ENCODE measurements around the gene CACNA1C.
"Not testable (repeated sequence)": the region's sequence is repeated elsewhere in the genome, so short reads cannot be mapped to it uniquely, and the experiment has no call there.

Gene CACNA1C

DNA sequence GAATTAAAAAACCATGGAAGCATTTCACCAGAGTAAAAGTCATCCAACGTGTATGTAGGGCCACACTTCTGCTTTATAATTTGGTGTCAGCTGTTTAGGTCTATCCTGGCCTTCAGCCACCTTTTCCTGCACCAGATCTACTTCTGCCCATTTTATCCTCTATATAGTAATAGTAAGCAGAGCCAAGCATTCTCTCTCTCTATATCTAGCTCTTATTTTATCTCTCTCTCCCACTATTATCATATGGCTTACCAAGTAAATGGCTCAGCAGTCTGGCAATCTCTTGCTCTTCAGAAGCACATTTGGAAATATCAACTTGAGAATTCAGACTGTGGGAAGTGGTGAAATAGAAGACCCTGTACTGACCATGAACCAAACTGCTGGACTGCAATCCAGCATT lies 657.9 kb downstream of the CACNA1C start:
- H3K4me3 ChIP-seq (ENCODE audit: low read depth in 1 of 2, low read length in 2 of 2): no peak overlapping the region
- no peaks in the 10 kb centered on the region for H3K4me1 ChIP-seq (ENCODE audit: control insufficient read depth in 1 of 2, insufficient read depth in 2 of 2, low read length in 2 of 2)
- H3K27ac ChIP-seq (ENCODE audit: low read depth, low read length): no peak overlapping the region
- no peak overlapping the region for H3K9ac ChIP-seq (ENCODE audit: low read depth in 1 of 2, low read length in 2 of 2)
- H3K9me3 ChIP-seq (ENCODE audit: control insufficient read depth in 1 of 2, low read length in 2 of 2): peaks cover 0 to 3% of the 10 kb centered on the region in 2 donors
- no peaks in the 10 kb centered on the region for H3K27me3 ChIP-seq (ENCODE audit: control insufficient read depth in 1 of 2, insufficient read depth in 2 of 2, low read length in 2 of 2)
- H3K36me3 ChIP-seq (ENCODE audit: control insufficient read depth in 1 of 2, insufficient read depth in 2 of 2, low read length in 2 of 2): no peaks in the 10 kb centered on the region

DNA sequence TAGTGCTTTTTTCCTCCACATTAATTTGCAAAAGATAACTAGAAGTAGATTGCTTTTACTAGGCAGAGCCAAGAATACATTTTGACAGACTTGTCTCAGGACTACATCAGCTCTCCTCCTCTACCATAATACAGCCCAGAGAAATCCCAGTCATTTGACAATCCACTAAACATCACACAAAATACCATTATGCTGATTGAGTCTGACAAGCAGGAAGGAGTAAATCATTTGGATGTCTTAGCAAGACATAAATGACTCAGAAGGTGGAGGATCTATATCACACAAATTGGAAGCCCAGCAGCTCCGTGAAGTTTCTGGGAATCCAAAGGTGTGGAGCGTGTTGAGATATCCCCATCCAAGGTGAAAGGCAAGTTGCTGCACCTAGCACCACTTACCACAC lies 666.6 kb downstream of the CACNA1C start:
- Histone ChIP-seq H3K36me3 (ENCODE audit: control insufficient read depth in 1 of 2, insufficient read depth in 2 of 2, low read length in 2 of 2) (no peaks in the 10 kb centered on the region), H3K27me3 (ENCODE audit: control insufficient read depth in 1 of 2, insufficient read depth in 2 of 2, low read length in 2 of 2) (no peaks in the 10 kb centered on the region), H3K4me3 (ENCODE audit: low read depth in 1 of 2, low read length in 2 of 2) (no peak overlapping the region), H3K9me3 (ENCODE audit: control insufficient read depth in 1 of 2, low read length in 2 of 2) (no peaks in the 10 kb centered on the region), H3K4me1 (ENCODE audit: control insufficient read depth in 1 of 2, insufficient read depth in 2 of 2, low read length in 2 of 2) (no peaks in the 10 kb centered on the region), H3K9ac (ENCODE audit: low read depth in 1 of 2, low read length in 2 of 2) (no peak overlapping the region), H3K27ac (ENCODE audit: low read depth, low read length) (no peak overlapping the region)

DNA sequence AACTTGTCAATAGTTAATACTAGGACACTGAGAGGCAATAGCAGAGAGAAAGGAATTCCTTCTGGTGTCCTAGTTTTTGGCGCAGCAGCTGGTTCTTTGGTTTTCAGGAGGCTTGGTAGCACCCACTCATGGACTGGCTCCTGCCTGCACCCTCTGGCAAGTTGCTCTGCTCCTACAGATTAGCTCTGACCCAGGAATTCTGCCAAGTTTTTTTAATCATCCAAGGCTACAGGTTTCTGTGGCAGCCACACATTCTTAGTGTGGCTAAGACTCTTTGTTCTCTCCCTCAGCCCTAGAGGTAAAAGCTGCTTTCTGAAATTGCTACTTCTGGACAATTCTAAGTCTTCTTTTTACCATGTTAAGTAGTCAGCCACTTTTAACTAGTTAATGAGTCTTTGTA lies 670.0 kb downstream of the CACNA1C start:
- no peak overlapping the region for H3K4me3 ChIP-seq (ENCODE audit: low read depth in 1 of 2, low read length in 2 of 2)
- H3K36me3 ChIP-seq (ENCODE audit: control insufficient read depth in 1 of 2, insufficient read depth in 2 of 2, low read length in 2 of 2): no peaks in the 10 kb centered on the region
- H3K4me1 ChIP-seq (ENCODE audit: control insufficient read depth in 1 of 2, insufficient read depth in 2 of 2, low read length in 2 of 2): no peaks in the 10 kb centered on the region
- no peak overlapping the region for H3K27ac ChIP-seq (ENCODE audit: low read depth, low read length)
- no peaks in the 10 kb centered on the region for H3K9me3 ChIP-seq (ENCODE audit: control insufficient read depth in 1 of 2, low read length in 2 of 2)
- no peak overlapping the region for H3K9ac ChIP-seq (ENCODE audit: low read depth in 1 of 2, low read length in 2 of 2)
- H3K27me3 ChIP-seq (ENCODE audit: control insufficient read depth in 1 of 2, insufficient read depth in 2 of 2, low read length in 2 of 2): no peaks in the 10 kb centered on the region

DNA sequence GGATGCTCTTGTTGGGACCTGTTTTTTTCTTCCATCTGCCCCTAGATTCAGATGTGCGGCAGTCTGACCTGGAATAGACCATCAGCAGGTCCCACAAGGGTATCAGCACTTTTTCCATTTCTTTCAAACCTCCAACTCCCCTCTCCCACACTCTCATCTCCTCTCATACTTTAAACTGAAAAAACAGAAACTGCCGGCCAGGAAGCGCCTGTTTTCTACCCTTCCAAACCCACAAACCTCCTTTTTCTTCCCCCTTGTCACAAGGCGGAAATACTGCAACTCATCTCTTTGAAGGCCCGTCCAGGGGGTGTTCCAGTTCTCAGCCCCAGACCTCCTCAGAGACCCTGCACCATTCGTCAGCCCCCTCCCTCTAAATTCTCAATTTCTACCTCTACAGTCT lies 679.5 kb downstream of the CACNA1C start:
- Histone ChIP-seq H3K4me1 (ENCODE audit: control insufficient read depth in 1 of 2, insufficient read depth in 2 of 2, low read length in 2 of 2) (no peaks in the 10 kb centered on the region), H3K36me3 (ENCODE audit: control insufficient read depth in 1 of 2, insufficient read depth in 2 of 2, low read length in 2 of 2) (no peaks in the 10 kb centered on the region), H3K4me3 (ENCODE audit: low read depth in 1 of 2, low read length in 2 of 2) (no peak overlapping the region), H3K9me3 (ENCODE audit: control insufficient read depth in 1 of 2, low read length in 2 of 2) (no peaks in the 10 kb centered on the region), H3K27ac (ENCODE audit: low read depth, low read length) (no peak overlapping the region), H3K27me3 (ENCODE audit: control insufficient read depth in 1 of 2, insufficient read depth in 2 of 2, low read length in 2 of 2) (peaks cover 4% of the 10 kb centered on the region in 2 donors), H3K9ac (ENCODE audit: low read depth in 1 of 2, low read length in 2 of 2) (no peak overlapping the region)

DNA sequence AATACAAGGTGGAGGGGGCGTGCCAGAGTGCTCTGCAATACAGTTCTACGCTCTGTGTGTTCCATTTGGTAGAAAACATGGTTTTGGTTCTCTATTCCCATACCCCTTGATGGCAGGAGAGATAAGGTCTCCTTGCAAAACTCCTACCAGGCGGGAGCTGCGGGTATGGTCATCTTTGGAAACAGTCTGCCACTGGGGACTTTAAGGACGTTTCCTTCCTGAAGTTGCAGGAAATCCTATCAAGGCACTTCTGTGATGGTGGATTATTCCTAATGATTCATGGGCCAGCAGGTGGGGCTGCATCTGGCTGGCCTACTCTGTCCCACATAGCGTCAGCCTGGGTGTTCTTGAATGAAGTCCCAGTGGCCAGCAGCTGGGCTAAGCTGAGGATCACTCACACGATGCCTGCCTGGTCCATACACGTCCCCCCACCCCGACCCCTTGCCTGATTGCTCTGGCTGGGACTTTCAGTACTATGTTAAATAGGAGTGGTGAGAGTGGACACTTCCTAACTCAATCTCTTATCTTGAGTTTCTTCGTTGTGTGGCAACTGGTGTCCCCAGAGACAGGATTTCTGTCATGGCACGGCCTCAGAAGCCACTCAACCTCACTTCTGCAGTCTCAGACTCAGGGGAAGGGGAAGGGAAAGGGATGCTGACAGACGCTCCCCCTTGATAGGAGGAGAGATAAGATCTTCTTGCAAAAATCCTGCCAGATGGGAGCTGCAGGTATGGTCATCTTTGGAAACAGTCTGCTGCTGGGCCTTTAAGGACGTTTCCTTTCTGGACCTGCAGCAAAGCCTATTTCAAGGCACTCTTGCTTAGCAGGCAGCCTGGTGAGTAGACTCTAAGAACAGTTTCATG lies 680.9 kb downstream of the CACNA1C start:
- no peak overlapping the region for H3K27ac ChIP-seq (ENCODE audit: low read depth, low read length)
- no peaks in the 10 kb centered on the region for H3K9me3 ChIP-seq (ENCODE audit: control insufficient read depth in 1 of 2, low read length in 2 of 2)
- no peak overlapping the region for H3K4me3 ChIP-seq (ENCODE audit: low read depth in 1 of 2, low read length in 2 of 2)

DNA sequence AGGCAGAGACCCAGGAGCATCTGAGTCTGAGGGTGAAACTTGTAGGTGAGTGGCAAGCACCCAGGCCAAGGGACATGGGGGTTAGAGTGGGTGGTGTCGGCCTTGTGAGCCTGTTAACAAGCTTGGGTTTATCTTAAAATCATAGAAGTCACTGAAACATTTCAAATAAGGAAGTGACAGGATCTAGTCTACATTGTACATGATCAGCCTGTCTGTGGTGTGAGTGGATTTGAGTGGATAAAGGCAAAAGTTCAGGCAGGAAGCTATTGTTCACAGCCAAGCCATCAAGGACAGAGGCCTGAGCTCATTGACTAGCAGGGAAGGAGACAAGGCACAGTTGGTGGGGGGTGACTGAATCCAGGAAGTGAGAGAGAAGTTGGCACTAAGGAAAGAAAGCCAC lies 682.6 kb downstream of the CACNA1C start:
- Histone ChIP-seq H3K4me3 (ENCODE audit: low read depth in 1 of 2, low read length in 2 of 2) (no peak overlapping the region), H3K27me3 (ENCODE audit: control insufficient read depth in 1 of 2, insufficient read depth in 2 of 2, low read length in 2 of 2) (peaks cover 4% of the 10 kb centered on the region in 2 donors), H3K4me1 (ENCODE audit: control insufficient read depth in 1 of 2, insufficient read depth in 2 of 2, low read length in 2 of 2) (no peaks in the 10 kb centered on the region), H3K36me3 (ENCODE audit: control insufficient read depth in 1 of 2, insufficient read depth in 2 of 2, low read length in 2 of 2) (no peaks in the 10 kb centered on the region), H3K9ac (ENCODE audit: low read depth in 1 of 2, low read length in 2 of 2) (no peak overlapping the region), H3K27ac (ENCODE audit: low read depth, low read length) (no peak overlapping the region), H3K9me3 (ENCODE audit: control insufficient read depth in 1 of 2, low read length in 2 of 2) (no peaks in the 10 kb centered on the region)

More for the DNA sequence above, 680.9 kb downstream of the CACNA1C start:
- no peaks in the 10 kb centered on the region for H3K4me1 ChIP-seq (ENCODE audit: control insufficient read depth in 1 of 2, insufficient read depth in 2 of 2, low read length in 2 of 2)
- H3K27me3 ChIP-seq (ENCODE audit: control insufficient read depth in 1 of 2, insufficient read depth in 2 of 2, low read length in 2 of 2): peaks cover 4% of the 10 kb centered on the region in 2 donors
- H3K9ac ChIP-seq (ENCODE audit: low read depth in 1 of 2, low read length in 2 of 2): no peak overlapping the region
- no peaks in the 10 kb centered on the region for H3K36me3 ChIP-seq (ENCODE audit: control insufficient read depth in 1 of 2, insufficient read depth in 2 of 2, low read length in 2 of 2)

DNA sequence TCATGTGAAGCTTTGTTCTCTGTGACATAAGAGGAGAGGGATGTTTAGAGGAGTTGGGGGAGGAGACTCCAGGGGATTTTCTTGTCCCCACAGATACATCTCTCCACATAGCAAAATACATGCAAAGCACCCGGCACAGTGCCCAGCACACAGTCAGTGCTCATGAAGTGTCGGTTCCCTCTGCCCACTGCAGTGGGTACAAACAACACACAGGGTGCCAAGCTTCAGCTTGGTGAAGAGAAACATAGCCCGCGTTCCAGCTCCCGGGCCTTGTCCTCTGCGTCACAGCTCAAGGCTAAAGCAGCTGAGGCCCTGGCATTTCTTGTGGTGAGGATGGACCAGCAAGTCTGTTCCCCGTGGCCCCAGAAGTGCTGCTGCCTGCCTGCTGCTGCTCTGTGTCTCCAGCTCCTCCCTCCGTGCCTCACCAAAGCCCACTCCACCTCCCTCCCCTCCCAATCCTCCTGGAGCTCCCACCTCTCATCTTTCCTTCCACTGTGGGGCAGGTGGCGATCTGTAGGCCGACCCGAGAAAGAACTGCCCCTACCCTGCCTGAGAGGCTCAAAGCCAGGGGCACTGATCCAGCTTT lies 685.0 kb downstream of the CACNA1C start:
- Histone ChIP-seq H3K4me3 (ENCODE audit: low read depth in 1 of 2, low read length in 2 of 2) (no peak overlapping the region), H3K4me1 (ENCODE audit: control insufficient read depth in 1 of 2, insufficient read depth in 2 of 2, low read length in 2 of 2) (no peaks in the 10 kb centered on the region), H3K9me3 (ENCODE audit: control insufficient read depth in 1 of 2, low read length in 2 of 2) (no peaks in the 10 kb centered on the region), H3K27ac (ENCODE audit: low read depth, low read length) (no peak overlapping the region), H3K27me3 (ENCODE audit: control insufficient read depth in 1 of 2, insufficient read depth in 2 of 2, low read length in 2 of 2) (no peaks in the 10 kb centered on the region), H3K36me3 (ENCODE audit: control insufficient read depth in 1 of 2, insufficient read depth in 2 of 2, low read length in 2 of 2) (no peaks in the 10 kb centered on the region), H3K9ac (ENCODE audit: low read depth in 1 of 2, low read length in 2 of 2) (no peak overlapping the region)

DNA sequence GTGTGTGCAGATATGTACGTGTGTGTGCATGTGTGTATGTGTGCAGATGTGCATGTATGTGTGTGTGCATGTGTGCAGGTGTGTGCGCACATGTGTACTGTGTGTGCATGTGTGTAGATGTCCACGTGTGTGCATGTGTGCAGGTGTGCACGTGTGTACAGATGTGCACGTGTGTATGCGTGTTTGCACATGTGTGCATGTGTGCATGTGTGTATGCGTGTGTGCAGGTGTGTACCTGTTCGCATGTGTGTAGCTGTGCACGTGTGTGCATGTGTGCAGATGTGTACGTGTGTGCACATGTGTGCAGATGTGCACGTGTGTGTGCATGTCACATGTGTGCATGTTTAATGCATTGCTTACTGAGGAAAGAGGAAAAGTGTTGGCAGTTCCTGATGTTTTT lies 686.3 kb downstream of the CACNA1C start:
- H3K9me3 ChIP-seq (ENCODE audit: control insufficient read depth in 1 of 2, low read length in 2 of 2): no peaks in the 10 kb centered on the region

DNA sequence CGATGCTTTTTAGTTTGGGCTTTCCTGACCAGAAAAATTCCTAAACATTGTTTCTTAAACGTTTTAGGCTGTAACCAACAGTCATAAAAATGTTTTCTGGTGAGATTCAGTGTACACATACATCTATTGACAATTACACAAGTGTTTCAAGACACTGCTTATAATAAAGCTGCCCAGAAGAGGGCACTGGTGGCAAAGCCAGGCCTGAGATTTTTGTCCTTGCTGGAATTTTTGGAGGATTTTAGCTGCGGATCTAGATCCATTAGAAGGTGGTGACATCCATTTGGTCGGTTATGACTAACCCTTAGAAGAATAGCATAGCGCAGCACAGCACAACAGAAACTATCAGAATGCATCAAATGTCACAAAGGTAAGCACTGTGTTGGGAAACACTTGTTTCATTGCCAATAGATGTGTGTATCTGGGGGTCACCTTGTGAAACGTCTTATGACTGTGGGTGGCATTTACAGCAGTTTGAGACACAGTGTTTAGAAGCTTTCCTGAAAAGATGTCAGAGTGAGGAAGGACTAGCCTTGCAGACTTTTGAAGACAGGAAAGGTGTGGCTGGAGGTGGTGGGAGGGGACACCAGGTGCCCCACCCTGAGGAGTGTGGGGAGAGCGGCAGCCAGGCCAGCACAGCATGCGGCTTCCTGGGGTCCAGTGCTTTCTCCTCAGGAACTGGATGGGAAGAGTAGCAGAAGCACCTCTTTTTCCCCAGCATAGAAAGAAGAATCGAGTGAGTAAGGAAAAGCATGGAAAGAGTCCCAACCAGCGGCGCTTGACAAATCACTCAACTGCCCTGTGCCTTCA lies 687.2 kb downstream of the CACNA1C start:
- Histone ChIP-seq H3K36me3 (ENCODE audit: control insufficient read depth in 1 of 2, insufficient read depth in 2 of 2, low read length in 2 of 2) (no peaks in the 10 kb centered on the region), H3K9me3 (ENCODE audit: control insufficient read depth in 1 of 2, low read length in 2 of 2) (no peaks in the 10 kb centered on the region), H3K27ac (ENCODE audit: low read depth, low read length) (no peak overlapping the region), H3K4me1 (ENCODE audit: control insufficient read depth in 1 of 2, insufficient read depth in 2 of 2, low read length in 2 of 2) (no peaks in the 10 kb centered on the region), H3K27me3 (ENCODE audit: control insufficient read depth in 1 of 2, insufficient read depth in 2 of 2, low read length in 2 of 2) (peaks cover 0 to 4% of the 10 kb centered on the region in 2 donors), H3K9ac (ENCODE audit: low read depth in 1 of 2, low read length in 2 of 2) (no peak overlapping the region), H3K4me3 (ENCODE audit: low read depth in 1 of 2, low read length in 2 of 2) (no peak overlapping the region)

More for the DNA sequence above, 686.3 kb downstream of the CACNA1C start:
- Histone ChIP-seq H3K27ac (ENCODE audit: low read depth, low read length) (no peak overlapping the region), H3K4me1 (ENCODE audit: control insufficient read depth in 1 of 2, insufficient read depth in 2 of 2, low read length in 2 of 2) (no peaks in the 10 kb centered on the region), H3K36me3 (ENCODE audit: control insufficient read depth in 1 of 2, insufficient read depth in 2 of 2, low read length in 2 of 2) (no peaks in the 10 kb centered on the region), H3K27me3 (ENCODE audit: control insufficient read depth in 1 of 2, insufficient read depth in 2 of 2, low read length in 2 of 2) (peaks cover 0 to 4% of the 10 kb centered on the region in 2 donors), H3K9ac (ENCODE audit: low read depth in 1 of 2, low read length in 2 of 2) (no peak overlapping the region), H3K4me3 (ENCODE audit: low read depth in 1 of 2, low read length in 2 of 2) (no peak overlapping the region)

DNA sequence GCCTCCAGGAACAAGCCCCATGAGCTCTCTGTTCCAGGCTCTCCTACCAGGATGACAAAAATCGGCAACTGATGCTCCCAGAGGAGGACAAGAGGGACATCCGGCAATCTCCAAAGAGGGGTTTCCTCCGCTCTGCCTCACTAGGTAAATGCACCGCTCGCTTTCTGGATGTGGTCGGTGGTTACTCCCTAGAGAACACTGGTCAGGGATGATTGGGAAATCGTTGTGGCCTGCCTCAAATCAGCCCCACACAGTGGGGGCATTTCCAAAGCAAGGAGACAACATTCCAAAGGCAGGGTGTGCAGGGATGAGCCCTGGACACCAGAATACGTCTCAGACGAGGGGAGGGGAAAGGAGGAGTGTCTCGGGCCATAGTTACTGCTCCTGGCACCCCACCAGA lies 689.2 kb downstream of the CACNA1C start:
- H3K36me3 ChIP-seq (ENCODE audit: control insufficient read depth in 1 of 2, insufficient read depth in 2 of 2, low read length in 2 of 2); H3K9me3 ChIP-seq (ENCODE audit: control insufficient read depth in 1 of 2, low read length in 2 of 2); H3K27ac ChIP-seq (ENCODE audit: low read depth, low read length); H3K9ac ChIP-seq (ENCODE audit: low read depth in 1 of 2, low read length in 2 of 2); H3K4me3 ChIP-seq (ENCODE audit: low read depth in 1 of 2, low read length in 2 of 2); H3K27me3 ChIP-seq (ENCODE audit: control insufficient read depth in 1 of 2, insufficient read depth in 2 of 2, low read length in 2 of 2); H3K4me1 ChIP-seq (ENCODE audit: control insufficient read depth in 1 of 2, insufficient read depth in 2 of 2, low read length in 2 of 2): not testable (repeated sequence)
